Activated CD8-positive, alpha-beta memory T cell treated with anti-CD3 and anti-CD28 coated beads for 48 hours (primary cell): Measurements from ENCODE around the gene TMEM150A.
"Not testable (repeated sequence)": the region's sequence is repeated elsewhere in the genome, so short reads cannot be mapped to it uniquely, and the experiment has no call there.

Experiments used
- DNase-seq, 3 experiments: peaks; one replicate each; pipeline ENCODE4 v3.0.0-alpha.2; 2020; ENCODE audit warnings: low read depth in 2 of 3, low spot score in 2 of 3

Gene TMEM150A

GRCh38 chr2:85594715-85595300 lies 7.7 kb downstream of the TMEM150A start:
- DNase-seq = no peak

- DNase-seq = no peak
These were observed 9.5 kb downstream of the TMEM150A start for GRCh38 chr2:85593023-85593422.

- not testable (repeated sequence) for DNase-seq
These were observed 10.2 kb downstream of the TMEM150A start for GRCh38 chr2:85592299-85592698.

- DNase-seq = no peak
These were observed 10.9 kb downstream of the TMEM150A start for GRCh38 chr2:85591563-85591962.

GRCh38 chr2:85590950-85591349 lies 11.5 kb downstream of the TMEM150A start:
- no peak for DNase-seq

- DNase-seq = no peak
These were observed 12.3 kb downstream of the TMEM150A start for GRCh38 chr2:85589982-85590791.

- DNase-seq = no peak
These were observed 13.3 kb downstream of the TMEM150A start for GRCh38 chr2:85589181-85589580.

- no peak for DNase-seq
These were observed 13.9 kb downstream of the TMEM150A start for GRCh38 chr2:85588645-85589044.

- no peak for DNase-seq
These were observed 14.3 kb downstream of the TMEM150A start for GRCh38 chr2:85588236-85588635.

- no peak for DNase-seq
These were observed 16.8 kb downstream of the TMEM150A start for GRCh38 chr2:85585781-85586105.

GRCh38 chr2:85584857-85585780 lies 17.4 kb downstream of the TMEM150A start:
- no peak for DNase-seq

- DNase-seq = peak in 1 of 3 experiments; percentile 27
These were observed 18.1 kb downstream of the TMEM150A start, which contains the start of gene VAMP5 for GRCh38 chr2:85584354-85584856. VAMP5 (plus strand) TSS chr2:85584431; CDS start chr2:85584491, 60 bp downstream.

GRCh38 chr2:85583667-85584353 lies 18.7 kb downstream of the TMEM150A start:
- DNase-seq = no peak

GRCh38 chr2:85582492-85582891 lies 20.0 kb downstream of the TMEM150A start:
- no peak for DNase-seq

GRCh38 chr2:85580206-85580605 lies 22.3 kb downstream of the TMEM150A start:
- no peak for DNase-seq

GRCh38 chr2:85579266-85579935 lies 23.1 kb downstream of the TMEM150A start:
- DNase-seq = no peak

- no peak for DNase-seq
These were observed 24.0 kb downstream of the TMEM150A start for GRCh38 chr2:85578243-85579180.

- DNase-seq = peak in 1 of 3 experiments; percentile 38
These were observed 24.9 kb downstream of the TMEM150A start, which contains the start of gene VAMP8 for GRCh38 chr2:85577386-85578242. VAMP8 (plus strand) TSS chr2:85577586; CDS start chr2:85577647, 61 bp downstream.
